GM21528 (cell line): Measurements from ENCODE around the gene MED12L.
"Not testable (repeated sequence)": the region's sequence is repeated elsewhere in the genome, so short reads cannot be mapped to it uniquely, and the experiment has no call there.

Source experiments
- ATAC-seq: cut with Tn5 transposase; IDR thresholded peaks from one replicate; pipeline ENCODE4 v1.9.1; 2021; ENCODE audit warnings: mild to moderate bottlenecking, moderate library complexity; ENCODE audit not compliant: unreplicated experiment, low FRiP score

Gene MED12L

GRCh38 chr3:151350656-151351055, 265.2 kb downstream of the MED12L start:
- no peak for ATAC-seq

GRCh38 chr3:151351219-151351618, 265.8 kb downstream of the MED12L start:
- ATAC-seq: peak; percentile 90

DNA sequence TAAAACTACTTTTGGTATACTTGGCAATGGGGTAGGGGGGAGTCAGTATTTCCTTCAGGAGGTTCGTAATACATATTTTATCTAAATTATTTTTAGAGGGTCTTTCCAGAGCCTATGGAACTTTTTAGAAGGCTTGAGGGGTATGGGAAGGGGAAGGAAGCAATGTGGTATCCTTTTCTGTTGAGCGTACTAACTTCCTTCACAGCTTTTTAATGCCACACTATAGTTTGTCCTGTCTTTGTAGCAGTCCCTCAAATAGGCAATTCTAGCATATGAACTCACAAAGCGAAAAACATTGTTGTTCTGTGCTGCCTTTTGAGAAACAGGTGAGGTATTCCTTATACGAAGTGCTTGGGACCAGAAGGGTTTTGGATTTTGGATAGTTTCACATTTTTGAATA, 266.2 kb downstream of the MED12L start:
- ATAC-seq: peak; percentile 15

- ATAC-seq: no peak
These were observed 271.5 kb downstream of the MED12L start for GRCh38 chr3:151356794-151357462.

- no peak for ATAC-seq
These were observed 272.0 kb downstream of the MED12L start for GRCh38 chr3:151357463-151357850.

- no peak for ATAC-seq
These were observed 277.3 kb downstream of the MED12L start for GRCh38 chr3:151362751-151363174.

GRCh38 chr3:151366993-151367392, 281.5 kb downstream of the MED12L start:
- ATAC-seq: no peak

- no peak for ATAC-seq
These were observed 282.0 kb downstream of the MED12L start for GRCh38 chr3:151367448-151367847.

GRCh38 chr3:151371526-151371925, 286.1 kb downstream of the MED12L start:
- no peak for ATAC-seq

DNA sequence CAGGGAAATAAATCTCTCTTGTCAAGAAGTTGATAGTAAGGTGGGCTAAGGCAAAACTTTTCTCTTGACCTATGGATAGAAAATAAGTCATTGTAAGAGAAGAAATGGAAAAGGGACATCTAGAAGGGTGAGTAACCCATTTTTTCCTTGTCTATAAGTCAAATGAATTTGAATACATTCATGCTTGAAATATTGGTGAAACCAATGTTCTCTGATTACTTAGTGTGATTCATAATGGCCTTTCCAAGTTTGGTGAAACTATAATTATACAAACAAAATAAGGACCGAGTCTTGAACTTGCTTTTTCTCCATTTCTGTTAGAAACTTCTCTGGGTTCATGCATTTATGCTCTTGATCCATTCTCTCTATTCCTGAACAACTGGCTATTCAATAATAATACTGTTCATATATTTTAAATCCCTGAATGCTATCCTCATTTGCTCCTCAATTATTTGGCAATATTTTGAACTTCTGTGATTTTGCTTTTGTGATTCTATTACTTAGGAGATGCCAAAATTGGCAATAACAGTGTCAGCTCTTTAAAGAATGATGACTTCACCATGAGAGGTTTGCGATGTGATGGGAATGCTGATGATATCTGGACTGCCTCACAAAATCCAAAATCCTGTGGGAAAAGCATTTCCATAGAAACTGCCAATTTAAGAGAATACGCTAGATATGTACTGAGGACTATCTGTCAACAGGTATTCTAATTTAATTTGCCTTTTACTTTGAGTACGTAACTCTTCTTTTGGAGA, 286.8 kb downstream of the MED12L start:
- no peak for ATAC-seq

GRCh38 chr3:151377768-151378385, 292.4 kb downstream of the MED12L start:
- ATAC-seq: no peak

- no peak for ATAC-seq
These were observed 293.7 kb downstream of the MED12L start for GRCh38 chr3:151379083-151379734.

GRCh38 chr3:151382671-151383070, 297.2 kb downstream of the MED12L start:
- ATAC-seq: peak; percentile 49

GRCh38 chr3:151383111-151383510, 297.6 kb downstream of the MED12L start:
- no peak for ATAC-seq

- peak; percentile 50 for ATAC-seq
These were observed 298.5 kb downstream of the MED12L start for GRCh38 chr3:151383956-151384355.

DNA sequence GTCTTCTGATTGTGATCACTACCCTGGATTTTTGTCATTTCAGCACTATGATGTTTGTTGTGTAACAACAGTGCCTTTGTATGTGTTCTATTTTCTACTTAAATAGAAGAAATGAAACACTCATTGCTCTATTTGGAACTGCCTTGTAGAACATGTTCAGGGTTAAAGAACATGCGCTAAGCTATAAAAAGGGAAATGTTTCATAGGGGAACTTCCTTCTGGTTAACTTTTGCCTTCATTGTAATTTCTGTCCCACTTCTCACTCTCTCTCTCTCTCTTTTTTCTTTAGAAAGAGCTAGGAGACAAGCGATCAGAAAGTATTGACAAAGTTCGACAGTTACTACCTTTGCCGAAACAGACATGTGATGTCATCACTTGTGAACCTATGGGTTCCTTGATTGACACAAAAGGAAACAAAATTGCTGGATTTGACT, 299.3 kb downstream of the MED12L start, which contains the start of gene P2RY12:
Gene P2RY12, minus strand, starts transcription at position 13 of the 434 bp plus-strand sequence. CDS start 45,908 bp downstream, outside the sequence.
- peak; percentile 51 for ATAC-seq

DNA sequence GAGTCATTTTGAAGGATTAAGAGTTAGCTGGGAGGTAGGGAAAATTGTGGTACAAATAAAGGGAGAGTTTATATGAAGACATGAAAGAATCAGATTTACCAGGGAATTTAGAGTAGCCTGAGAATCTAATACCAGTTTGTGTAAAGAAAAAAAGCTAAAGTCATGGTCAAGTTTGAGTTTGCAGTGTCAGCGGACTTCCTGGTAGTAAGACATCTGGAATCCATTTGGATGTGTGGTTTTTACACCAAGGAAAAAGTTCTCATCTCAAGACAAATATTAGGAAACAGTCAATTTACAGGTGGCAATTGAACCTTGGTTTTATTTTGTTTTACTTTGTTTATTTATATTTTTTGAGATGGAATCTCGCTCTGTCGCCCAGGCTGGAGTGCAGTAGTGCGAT, 300.6 kb downstream of the MED12L start:
- ATAC-seq: no peak

- ATAC-seq: no peak
These were observed 302.0 kb downstream of the MED12L start for GRCh38 chr3:151387432-151387831.

- no peak for ATAC-seq
These were observed 302.4 kb downstream of the MED12L start for GRCh38 chr3:151387842-151388241.

GRCh38 chr3:151391720-151392119, 306.3 kb downstream of the MED12L start:
- ATAC-seq: no peak

- ATAC-seq: not testable (repeated sequence)
These were observed 306.7 kb downstream of the MED12L start for GRCh38 chr3:151392191-151392590.
